ENCODE data around the gene ATAD5.
"Not testable (repeated sequence)": the region's sequence is repeated elsewhere in the genome, so short reads cannot be mapped to it uniquely, and the experiment has no call there.

Gene ATAD5

DNA sequence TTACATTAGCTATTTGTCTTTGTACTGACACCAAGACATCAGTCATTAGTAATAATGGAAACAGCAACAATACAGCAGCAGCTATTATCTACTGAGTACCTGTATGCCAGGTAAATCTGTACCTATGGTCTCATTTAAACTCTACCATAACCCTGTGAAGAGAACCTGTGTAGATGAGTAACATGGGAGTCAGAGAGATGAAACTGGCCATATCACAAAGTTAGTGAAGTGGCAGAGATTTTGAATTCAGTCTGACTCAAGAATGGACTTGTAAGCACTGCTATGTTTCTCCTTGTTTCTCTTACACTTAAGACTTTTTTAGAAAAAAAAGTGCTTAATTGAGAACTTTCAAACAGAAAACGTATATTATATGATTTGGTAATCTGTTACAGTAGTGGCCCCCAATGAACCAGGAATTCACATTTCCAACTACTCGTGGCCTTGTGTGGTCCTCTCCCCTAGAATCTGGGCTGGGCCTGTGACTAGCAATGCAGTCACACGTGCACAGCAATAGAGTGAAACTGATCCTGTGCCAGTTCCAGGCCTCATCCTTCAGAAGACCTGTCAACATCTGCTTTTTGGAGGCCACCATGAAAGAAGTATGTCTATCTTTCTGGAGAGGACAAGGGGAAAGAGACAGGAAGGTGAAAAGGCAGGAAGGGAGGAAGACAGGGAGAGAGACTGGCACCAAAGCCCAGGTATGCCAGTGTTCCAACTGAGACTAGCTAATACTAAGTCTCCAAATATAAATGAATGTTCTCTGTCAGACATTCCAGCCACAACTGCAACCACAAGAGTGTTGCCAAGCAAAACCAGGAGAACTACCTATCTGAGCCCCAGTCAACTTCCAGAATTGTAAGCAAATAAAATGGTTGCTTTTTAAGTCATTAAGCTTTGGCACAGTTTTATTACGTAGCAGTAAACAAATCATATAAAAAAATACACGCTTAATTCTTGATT, 19.3 kb upstream of the ATAD5 start:
- TF ChIP-seq, protein P1, sequence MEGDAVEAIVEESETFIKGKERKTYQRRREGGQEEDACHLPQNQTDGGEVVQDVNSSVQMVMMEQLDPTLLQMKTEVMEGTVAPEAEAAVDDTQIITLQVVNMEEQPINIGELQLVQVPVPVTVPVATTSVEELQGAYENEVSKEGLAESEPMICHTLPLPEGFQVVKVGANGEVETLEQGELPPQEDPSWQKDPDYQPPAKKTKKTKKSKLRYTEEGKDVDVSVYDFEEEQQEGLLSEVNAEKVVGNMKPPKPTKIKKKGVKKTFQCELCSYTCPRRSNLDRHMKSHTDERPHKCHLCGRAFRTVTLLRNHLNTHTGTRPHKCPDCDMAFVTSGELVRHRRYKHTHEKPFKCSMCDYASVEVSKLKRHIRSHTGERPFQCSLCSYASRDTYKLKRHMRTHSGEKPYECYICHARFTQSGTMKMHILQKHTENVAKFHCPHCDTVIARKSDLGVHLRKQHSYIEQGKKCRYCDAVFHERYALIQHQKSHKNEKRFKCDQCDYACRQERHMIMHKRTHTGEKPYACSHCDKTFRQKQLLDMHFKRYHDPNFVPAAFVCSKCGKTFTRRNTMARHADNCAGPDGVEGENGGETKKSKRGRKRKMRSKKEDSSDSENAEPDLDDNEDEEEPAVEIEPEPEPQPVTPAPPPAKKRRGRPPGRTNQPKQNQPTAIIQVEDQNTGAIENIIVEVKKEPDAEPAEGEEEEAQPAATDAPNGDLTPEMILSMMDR (IDR thresholded peaks at IDR 0.05; ENCODE audit: low read depth, low read length, missing control alignments): no peak
- H3K4me3 ChIP-seq (ENCODE audit: low read depth, low read length): no peak overlapping the region
- no peak for DNase-seq (ENCODE audit: low read depth)

DNA sequence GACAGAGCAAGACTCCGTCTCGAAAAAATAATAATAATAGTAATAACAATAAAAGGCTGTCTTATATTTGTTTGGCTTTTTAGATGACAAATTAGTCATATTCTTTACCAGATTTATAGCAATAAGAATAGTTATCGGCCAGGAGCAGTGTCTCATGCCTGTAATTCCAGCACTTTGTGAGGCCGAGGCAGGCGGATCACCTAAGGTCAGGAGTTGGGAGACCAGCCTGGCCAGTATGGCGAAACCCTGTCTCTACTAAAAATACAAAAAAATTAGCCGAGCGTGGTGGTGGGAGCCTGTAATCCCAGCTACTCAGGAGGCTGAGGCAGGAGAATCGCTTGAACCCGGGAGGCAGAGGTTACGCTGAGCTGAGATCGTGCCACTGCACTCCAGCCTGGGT, 17.5 kb upstream of the ATAD5 start:
- DNase-seq (ENCODE audit: low read depth): not testable (repeated sequence)

DNA sequence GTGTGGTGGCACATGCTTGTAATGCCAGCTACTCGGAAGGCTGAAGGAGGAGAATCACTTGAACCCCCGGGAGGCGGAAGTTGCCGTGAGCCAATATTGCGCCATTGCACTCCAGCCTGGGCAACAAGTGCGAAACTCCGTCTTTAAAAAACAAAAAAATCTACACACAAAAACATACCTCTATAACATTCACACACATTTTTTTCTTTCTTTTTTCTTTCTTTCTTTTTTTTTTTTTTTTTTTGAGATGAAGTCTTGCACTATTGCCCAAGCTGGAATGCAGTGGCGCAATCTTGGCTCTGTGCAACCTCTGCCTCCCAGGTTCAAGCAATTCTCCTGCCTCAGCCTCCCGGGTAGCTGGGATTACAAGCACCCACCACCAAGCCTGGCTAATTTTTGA, 16.9 kb upstream of the ATAD5 start:
- H3K4me3 ChIP-seq (ENCODE audit: low read depth, low read length); DNase-seq (ENCODE audit: low read depth): not testable (repeated sequence)

More for the DNA sequence above, 17.5 kb upstream of the ATAD5 start:
- not testable (repeated sequence) for H3K4me3 ChIP-seq (ENCODE audit: low read depth, low read length)

DNA sequence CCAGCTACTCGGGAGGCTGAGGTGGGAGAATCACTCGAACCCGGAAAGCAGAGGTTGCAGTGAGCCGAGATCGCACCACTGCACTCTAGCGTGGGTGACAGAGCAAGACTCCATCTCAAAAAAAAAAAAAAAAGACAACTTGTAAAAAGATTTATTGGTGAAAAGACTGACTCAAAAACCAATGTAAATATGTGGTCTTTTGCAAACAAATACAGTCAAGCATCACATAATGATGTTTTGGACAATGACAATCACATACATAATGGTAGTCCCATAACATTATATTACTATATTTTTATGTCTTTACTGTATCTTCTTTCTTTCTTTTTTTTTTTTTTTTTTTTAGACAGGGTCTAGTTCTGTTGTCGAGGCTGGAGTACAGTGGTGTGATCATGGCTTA, 15.6 kb upstream of the ATAD5 start:
- H3K4me3 ChIP-seq (ENCODE audit: low read depth, low read length): no peak overlapping the region
- TF ChIP-seq, protein P1 (IDR thresholded peaks at IDR 0.05; ENCODE audit: low read depth, low read length, missing control alignments): no peak
- DNase-seq (ENCODE audit: low read depth): no peak

DNA sequence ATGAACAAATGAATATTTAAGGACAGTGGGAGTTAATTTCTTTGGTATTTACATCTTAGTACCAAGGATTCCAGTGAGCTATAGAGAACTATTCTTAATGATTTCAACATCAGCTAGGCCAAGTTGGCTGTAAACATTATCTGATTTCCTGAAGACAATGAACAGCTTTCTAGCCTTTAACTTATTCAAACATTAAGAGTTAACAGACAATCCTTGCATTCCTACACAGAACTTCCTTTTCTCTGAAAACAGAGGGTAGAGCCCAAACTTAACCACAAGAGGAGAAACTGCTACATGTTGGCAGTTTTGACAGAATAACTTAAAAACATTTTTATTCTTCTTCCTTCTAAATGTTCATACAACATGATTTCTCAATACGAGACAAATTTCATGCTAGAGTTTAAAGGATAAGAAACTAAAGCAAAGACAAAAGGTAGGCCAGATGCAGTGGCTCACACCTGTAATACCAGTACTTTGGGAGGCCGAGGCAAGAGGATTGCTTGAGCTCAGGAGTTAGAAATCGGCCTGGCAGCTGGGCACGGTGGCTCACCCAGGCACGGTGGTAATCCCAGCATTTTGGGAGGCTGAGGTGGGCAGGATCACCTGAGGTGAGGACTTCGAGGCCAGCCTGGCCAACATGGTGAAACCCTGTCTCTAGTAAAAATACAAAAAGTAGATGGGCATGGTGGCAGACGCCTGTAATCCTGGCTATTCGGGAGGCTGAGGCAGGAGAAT, 11.6 kb upstream of the ATAD5 start:
- H3K4me3 ChIP-seq (ENCODE audit: low read depth, low read length): no peak overlapping the region

DNA sequence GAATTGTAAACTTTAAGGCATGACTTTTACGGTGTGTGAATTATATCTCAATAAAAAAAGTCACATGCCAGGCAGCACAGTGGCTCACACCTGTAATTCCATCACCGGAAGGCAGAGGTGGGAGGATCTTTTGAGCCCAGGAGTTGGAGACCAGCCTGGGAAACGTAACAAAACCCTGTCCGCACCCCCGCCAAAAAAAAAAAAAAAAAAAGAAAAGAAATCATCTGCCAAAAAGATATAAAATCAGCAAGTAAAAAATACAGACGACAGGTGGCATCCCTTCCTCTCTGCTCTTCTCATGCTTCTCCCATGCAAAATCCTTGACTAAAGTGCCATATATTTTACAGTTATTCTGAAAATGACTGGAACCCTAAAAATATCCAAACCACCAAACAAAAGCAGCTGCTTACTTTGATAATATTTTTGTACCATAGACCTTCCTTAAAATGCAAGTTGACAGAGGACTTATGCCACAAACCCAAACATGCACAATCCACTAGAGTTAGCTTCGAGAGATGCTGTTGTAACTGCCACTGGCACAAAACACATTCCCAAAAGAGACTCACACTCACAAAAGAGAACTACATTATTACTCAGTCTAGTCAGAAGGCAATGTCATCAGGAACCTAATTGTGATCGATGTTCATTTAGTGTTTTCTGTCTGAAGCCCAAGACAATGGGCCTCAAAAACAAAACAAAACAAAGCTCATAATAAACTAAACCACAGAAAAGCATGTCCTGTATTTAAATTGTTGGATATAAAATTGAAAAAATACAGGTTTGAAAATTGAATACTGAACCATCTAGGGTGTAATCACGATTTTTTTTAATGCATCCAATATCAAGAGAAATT, 9.7 kb upstream of the ATAD5 start:
- TF ChIP-seq, protein P1 (IDR thresholded peaks at IDR 0.05; ENCODE audit: low read depth, low read length, missing control alignments): no peak
- no peak for DNase-seq (ENCODE audit: low read depth)
- peak overlapping the region; percentile 83; the same call in 1 of the 2 replicates for H3K4me3 ChIP-seq (ENCODE audit: low read depth, low read length)

More for the DNA sequence above, 11.6 kb upstream of the ATAD5 start:
- DNase-seq (ENCODE audit: low read depth): no peak
- TF ChIP-seq, protein P1 (IDR thresholded peaks at IDR 0.05; ENCODE audit: low read depth, low read length, missing control alignments): no peak

DNA sequence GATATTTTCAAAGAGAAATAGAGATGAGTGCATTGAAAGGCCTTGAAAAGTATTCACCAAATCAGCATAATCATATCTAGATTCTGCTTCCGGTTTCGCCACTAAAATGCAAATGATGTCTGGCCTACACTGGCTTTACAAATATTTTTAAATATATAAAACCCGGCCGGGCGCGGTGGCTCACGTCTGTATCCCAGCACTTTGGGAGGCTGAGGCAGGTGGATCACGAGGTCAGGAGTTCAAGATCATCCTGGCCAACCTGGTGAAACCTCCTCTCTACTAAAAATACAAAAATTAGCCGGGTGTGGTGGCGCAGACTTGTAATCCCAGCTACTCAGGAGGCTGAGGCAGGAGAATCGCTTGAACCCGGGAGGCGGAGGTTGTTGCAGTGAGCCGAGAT, 8.8 kb upstream of the ATAD5 start:
- H3K4me3 ChIP-seq (ENCODE audit: low read depth, low read length): peak overlapping the region; percentile 83
- not testable (repeated sequence) for DNase-seq (ENCODE audit: low read depth)

DNA sequence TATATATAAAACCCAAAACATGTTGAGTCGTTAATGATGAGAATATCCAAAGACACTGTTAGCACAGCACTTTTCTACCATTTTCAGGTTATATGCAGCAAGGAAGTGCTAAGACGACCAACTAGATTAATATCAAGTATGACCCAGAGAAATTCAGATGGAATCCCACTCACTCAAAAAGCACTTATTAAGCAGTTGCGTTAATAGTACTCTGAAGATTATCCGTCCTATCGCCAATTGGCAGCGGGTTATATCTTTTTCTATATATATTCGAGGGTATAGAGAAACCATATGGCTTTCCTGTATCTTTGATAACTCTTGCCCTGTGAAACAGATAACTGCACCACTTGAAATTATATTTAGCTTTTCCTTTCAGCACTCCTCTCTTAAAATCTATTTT, 8.3 kb upstream of the ATAD5 start:
- peak overlapping the region; percentile 83 for H3K4me3 ChIP-seq (ENCODE audit: low read depth, low read length)
- TF ChIP-seq, protein P1 (IDR thresholded peaks at IDR 0.05; ENCODE audit: low read depth, low read length, missing control alignments): no peak
- no peak for DNase-seq (ENCODE audit: low read depth)
